ENCODE measurements around the gene TTLL11. TPM values are rescaled to one million over a fixed set of nuclear protein-coding genes. Genes with fewer than 3 reads are reported as not detected.
A peak's percentile ranks its signal among the peaks of the same experiment; 100 is the strongest.

The TTLL11 gene
- total RNA-seq, 4 donors from 2014 or later: 9.8 to 18.6 (median 15.6) TPM

GRCh38 chr9:121868626-121869025, 224.5 kb downstream of the TTLL11 start:
- 38 to 50% methylated on average over 1 of the region's 1 CpG for WGBS, 2 donors

GRCh38 chr9:121866927-121867326, 226.2 kb downstream of the TTLL11 start:
- no peaks in the 10 kb centered on the region for H3K27me3 ChIP-seq
- no peaks in the 10 kb centered on the region for H3K9me3 ChIP-seq
- no peak overlapping the region for H3K27ac ChIP-seq
- H3K4me1 ChIP-seq: peaks cover 0 to 11% (median 0%) of the 10 kb centered on the region in 4 donors
- DNase-seq (ENCODE audit: low spot score in 2 of 2): no peak
- peaks cover 0 to 29% (median 0%) of the 10 kb centered on the region in 3 donors for H3K36me3 ChIP-seq
- no peak for TF ChIP-seq POLR2A (IDR thresholded peaks at IDR 0.05)
- TF ChIP-seq CTCF (IDR thresholded peaks at IDR 0.05): no peak
- H3K4me3 ChIP-seq: no peak overlapping the region
- WGBS, 2 donors: 85 to 87% methylated on average over 1 of the region's 1 CpG

More at GRCh38 chr9:121868626-121869025, 224.5 kb downstream of the TTLL11 start:
- Histone ChIP-seq H3K4me3 (no peak overlapping the region), H3K9me3 (no peaks in the 10 kb centered on the region), H3K27ac (no peak overlapping the region), H3K27me3 (no peaks in the 10 kb centered on the region), H3K4me1 (peaks cover 0 to 11% (median 0%) of the 10 kb centered on the region in 4 donors), H3K36me3 (peaks cover 0 to 29% (median 0%) of the 10 kb centered on the region in 3 donors)
- DNase-seq (ENCODE audit: low spot score in 2 of 2): no peak
- TF ChIP-seq POLR2A (IDR thresholded peaks at IDR 0.05) (no peak), EP300 (IDR thresholded peaks at IDR 0.05) (no peak), CTCF (IDR thresholded peaks at IDR 0.05) (no peak)

GRCh38 chr9:121865884-121866283, 227.2 kb downstream of the TTLL11 start:
- Histone ChIP-seq H3K27me3 (no peaks in the 10 kb centered on the region), H3K9me3 (no peaks in the 10 kb centered on the region), H3K27ac (peak overlapping the region in 1 of 4 donors; percentile 16), H3K4me3 (no peak overlapping the region), H3K36me3 (peaks cover 0 to 29% (median 0%) of the 10 kb centered on the region in 3 donors), H3K4me1 (peaks cover 0 to 14% (median 3%) of the 10 kb centered on the region in 4 donors)
- DNase-seq (ENCODE audit: low spot score in 2 of 2): no peak
- TF ChIP-seq CTCF (IDR thresholded peaks at IDR 0.05): no peak
- TF ChIP-seq POLR2A (IDR thresholded peaks at IDR 0.05): no peak
- TF ChIP-seq EP300 (IDR thresholded peaks at IDR 0.05): no peak
- 44 to 62% methylated on average over 7 of the region's 7 CpGs for WGBS, 2 donors

GRCh38 chr9:121865060-121865459, 228.0 kb downstream of the TTLL11 start:
- Histone ChIP-seq H3K27ac (no peak overlapping the region), H3K4me1 (peaks cover 0 to 14% (median 3%) of the 10 kb centered on the region in 4 donors), H3K4me3 (no peak overlapping the region), H3K9me3 (no peaks in the 10 kb centered on the region), H3K27me3 (no peaks in the 10 kb centered on the region), H3K36me3 (peaks cover 0 to 22% (median 0%) of the 10 kb centered on the region in 3 donors)
- TF ChIP-seq EP300 (IDR thresholded peaks at IDR 0.05) (no peak), CTCF (IDR thresholded peaks at IDR 0.05) (no peak), POLR2A (IDR thresholded peaks at IDR 0.05) (no peak)
- 77 to 80% methylated on average over 6 of the region's 6 CpGs for WGBS, 2 donors
- DNase-seq (ENCODE audit: low spot score in 2 of 2): no peak

GRCh38 chr9:121863955-121864354, 229.2 kb downstream of the TTLL11 start:
- Histone ChIP-seq H3K27ac (no peak overlapping the region), H3K9me3 (no peaks in the 10 kb centered on the region), H3K27me3 (no peaks in the 10 kb centered on the region), H3K4me1 (peaks cover 0 to 14% (median 3%) of the 10 kb centered on the region in 4 donors), H3K36me3 (peaks cover 0 to 15% (median 0%) of the 10 kb centered on the region in 3 donors), H3K4me3 (no peak overlapping the region)
- no peak for TF ChIP-seq EP300 (IDR thresholded peaks at IDR 0.05)
- no peak for TF ChIP-seq POLR2A (IDR thresholded peaks at IDR 0.05)
- no peak for TF ChIP-seq CTCF (IDR thresholded peaks at IDR 0.05)
- no peak for DNase-seq (ENCODE audit: low spot score in 2 of 2)
- 45 to 64% methylated on average over 2 of the region's 2 CpGs for WGBS, 2 donors

All from tibial nerve (tissue), 4 donors.